NCI-H187 (cell line): ENCODE results near the gene CHD2.

ENCODE experiments used
- DNase-seq, 2 experiments: peaks; one replicate each; lab custom pipeline; 2025; lab: John Stamatoyannopoulos, UW

The CHD2 gene

GRCh38 chr15:92885224-92886041, 14.7 kb upstream of the CHD2 start:
- DNase-seq: no peak

- DNase-seq: no peak
These were observed 14.0 kb upstream of the CHD2 start for GRCh38 chr15:92886042-92886537.

- DNase-seq: no peak
These were observed 13.3 kb upstream of the CHD2 start for GRCh38 chr15:92886815-92887214.

DNA sequence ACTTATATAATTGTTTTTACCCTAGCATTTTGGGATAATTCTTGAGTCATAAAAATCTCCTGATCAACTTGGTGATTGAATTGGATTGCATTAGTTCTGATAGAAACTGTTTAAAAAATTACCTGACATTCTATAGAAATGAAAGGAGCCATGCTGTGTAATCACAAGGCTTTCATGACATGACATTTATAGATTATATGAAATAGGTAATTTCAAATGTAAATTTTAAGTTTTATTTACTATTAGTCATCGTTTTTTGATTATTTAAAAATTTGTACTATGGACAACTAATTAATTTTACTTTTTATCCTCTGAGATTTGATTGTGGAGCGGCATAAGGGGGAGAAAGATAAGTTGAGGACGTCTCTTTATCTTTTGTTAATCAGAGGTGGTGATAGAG, 12.3 kb upstream of the CHD2 start:
- no peak for DNase-seq

DNA sequence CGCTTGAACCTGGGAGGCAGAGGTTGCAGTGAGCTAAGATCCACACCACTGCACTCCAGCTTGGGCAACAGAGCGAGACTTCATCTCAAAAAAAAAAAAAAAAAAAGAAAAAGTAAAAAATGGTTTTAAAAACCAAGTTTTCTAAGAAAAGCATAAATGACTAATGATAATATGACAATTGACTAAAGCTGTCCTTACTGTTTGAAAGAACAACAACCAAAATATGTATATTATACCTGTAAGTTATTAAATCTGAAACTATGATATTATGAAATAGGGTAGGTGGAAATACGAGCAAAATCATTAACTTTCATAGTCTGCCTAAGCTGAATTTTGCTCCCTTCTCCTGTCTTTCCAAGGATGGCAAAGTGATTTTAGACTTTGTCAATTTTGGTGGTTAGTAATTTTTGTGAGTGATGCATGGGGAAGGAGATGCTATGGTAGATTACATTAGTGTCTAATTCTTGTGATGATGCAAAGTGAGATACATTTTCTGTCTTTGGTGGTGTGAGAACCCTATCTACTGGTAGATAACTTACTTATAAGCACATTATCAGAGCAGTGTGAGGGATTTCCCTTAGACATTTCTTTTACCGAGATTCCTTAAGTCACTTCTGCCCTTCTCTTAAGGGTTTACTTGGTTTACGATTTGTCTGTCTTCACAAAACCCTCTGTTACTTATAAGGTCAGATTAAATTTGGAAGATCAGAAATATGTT, 10.6 kb upstream of the CHD2 start:
- no peak for DNase-seq

- no peak for DNase-seq
These were observed 8.5 kb upstream of the CHD2 start for GRCh38 chr15:92891533-92892200.

DNA sequence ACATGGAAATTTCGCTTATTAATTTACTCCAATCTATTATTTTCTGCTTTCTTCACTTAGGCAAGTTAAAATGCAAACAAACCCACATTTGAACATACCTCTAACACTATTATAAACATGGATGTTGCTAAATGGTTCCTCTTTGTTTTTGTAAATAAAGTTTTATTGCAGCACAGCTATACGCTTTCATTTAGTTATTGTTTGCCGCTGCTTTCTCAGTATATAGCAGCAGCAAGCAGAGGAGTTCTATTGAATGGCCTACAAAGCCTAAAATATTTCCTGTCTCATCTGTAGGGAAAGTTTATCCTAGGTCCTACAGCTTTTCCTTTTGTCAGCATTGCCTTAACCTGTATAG, 7.9 kb upstream of the CHD2 start:
- no peak for DNase-seq

DNA sequence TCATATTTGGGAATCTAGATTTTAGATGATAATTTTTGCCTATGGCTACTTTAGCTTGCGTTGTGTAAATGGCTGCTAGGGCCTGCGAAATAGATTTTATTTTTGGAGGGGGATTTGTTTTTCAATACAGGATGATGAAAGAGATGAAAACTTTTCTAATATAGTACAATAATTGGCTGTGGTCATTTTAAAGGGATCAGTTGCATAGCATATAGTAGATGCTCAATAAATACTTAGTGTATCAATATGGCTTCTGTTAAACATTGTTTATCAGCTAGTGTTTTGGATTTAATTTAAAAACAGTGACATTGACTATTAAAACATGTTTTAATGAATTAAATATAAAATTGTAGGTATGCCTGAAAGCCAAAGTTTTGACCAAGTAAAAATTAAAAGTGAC, 6.9 kb upstream of the CHD2 start:
- no peak for DNase-seq

- no peak for DNase-seq
These were observed 3.6 kb upstream of the CHD2 start for GRCh38 chr15:92896561-92896960.

DNA sequence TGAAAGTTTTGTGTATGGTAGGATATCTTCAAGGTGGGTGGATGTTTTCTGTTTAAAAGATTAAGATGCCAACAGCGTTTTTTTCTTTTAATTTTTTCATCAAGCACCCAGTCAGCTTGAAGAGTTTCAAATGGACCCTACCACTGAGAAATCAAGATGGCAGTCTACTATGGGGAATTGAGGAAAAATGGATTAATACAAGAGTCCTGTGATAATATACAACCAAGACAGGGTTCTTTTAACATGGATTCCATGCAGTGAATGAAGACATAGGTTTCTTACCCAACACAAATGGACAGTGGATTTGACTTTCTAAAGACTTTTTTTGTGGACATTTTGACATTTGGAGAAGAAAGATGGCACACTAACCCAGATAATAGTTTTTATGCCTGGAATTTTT, 2.5 kb upstream of the CHD2 start:
- no peak for DNase-seq

- DNase-seq: no peak
These were observed 1.0 kb upstream of the CHD2 start for GRCh38 chr15:92898988-92899582.

DNA sequence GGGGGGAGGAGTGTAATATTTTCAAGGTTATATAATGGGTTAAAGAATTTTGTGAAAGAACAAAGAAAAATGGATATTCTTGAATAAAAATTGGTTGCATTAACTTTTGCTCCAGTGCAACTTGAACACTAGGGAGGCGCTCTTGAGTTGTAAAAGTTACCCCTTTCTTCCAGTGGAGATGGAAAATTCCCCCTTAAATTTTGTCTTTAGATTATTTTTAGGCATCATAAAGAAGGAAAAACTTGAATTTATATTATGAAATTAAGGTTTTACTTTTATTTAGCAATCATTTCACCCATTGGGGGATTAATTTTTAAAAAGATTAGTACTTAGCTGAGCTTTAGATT, 550 bp upstream of the CHD2 start:
- DNase-seq: no peak

GRCh38 chr15:92900731-92901071, 577 bp downstream of the CHD2 start:
- no peak for DNase-seq

DNA sequence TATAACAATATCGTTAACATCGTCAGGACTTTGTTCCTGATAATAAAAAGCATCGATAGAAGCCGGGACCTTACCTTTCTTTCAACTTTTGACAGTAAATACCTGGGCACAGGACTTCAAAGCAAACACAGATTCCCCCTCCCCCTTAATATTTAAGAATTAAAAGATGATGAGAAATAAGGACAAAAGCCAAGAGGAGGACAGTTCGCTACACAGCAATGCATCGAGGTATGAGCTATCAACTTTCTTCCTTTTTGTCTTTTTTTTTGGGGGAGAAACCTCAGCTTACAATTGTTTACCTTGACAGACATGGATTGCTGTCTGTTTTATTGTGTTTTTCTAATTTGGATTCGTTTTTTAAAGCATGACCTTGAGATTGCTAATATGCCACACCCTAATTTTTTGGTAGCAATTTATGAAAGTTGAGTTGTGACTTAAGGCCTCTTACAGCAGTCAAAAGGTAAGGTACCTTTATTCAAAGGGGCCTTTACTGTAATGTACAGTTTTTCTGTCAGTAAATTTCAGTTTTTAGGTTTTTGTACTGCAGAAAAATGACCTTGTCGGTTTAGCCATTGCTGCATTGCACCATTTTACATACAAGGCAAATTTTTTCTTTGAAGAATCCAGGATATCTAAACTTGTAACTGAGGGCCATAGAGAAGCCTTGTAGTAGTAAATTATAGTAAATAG, 1.1 kb downstream of the CHD2 start:
- peak in 1 of 2 experiments; percentile 62 for DNase-seq

GRCh38 chr15:92901995-92902394, 1.9 kb downstream of the CHD2 start:
- DNase-seq: no peak

DNA sequence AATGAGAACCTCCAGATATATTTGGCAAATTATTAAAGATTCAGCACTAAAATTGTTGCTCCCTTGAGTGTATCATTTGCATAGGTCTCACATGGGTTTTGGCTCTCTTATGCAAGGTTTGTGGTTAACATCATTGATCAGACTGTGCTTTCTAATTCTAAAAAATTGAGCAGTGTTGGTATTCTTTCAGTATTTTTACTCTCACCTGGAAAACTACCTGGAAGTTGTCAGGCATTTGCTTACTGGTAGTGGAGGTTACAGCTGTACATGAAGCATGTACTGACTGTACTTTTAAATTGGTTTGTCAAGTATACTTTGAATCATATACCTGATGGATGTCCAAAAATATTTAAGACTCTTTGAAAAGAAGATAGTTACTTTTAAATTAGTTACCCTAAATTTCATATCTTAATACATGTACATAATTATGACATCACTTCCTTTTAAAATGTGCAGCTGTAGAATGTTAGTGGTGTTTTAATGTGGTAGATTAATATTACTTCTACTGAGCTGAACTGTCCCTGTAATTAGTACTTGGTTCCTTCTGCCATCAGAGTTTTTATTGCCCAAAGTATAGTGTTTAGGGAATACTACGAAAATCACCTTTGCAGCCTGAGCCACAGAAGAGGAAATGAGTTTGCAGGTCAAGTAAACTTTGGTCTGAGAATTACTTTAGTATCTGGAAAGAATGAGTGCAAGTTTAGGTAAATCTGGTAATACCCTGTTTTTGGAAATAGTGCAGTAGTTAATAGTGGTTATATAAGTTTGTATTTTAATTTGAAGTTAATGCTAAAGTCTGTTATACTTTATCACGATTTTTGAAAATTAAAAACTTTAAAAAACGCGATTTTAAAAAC, 2.8 kb downstream of the CHD2 start:
- no peak for DNase-seq

DNA sequence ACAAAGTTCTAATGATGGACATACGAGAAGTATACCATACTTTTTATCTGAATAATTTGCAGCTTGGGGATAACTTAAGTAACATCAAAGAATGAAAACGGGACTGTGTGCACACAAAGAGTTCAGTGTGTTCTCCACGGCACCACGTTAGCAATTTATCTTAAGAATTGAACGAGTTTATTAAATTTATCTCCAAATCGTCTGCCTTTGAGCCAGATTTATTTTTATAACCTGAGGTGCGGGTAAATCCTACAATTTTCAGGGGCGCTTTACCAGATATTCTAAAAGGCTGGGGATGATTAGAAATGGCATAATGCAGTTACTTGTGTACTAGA, 3.5 kb downstream of the CHD2 start:
- DNase-seq: no peak

- DNase-seq: peak; percentile 98 to 99
These were observed 4.0 kb downstream of the CHD2 start for GRCh38 chr15:92903966-92904721.

DNA sequence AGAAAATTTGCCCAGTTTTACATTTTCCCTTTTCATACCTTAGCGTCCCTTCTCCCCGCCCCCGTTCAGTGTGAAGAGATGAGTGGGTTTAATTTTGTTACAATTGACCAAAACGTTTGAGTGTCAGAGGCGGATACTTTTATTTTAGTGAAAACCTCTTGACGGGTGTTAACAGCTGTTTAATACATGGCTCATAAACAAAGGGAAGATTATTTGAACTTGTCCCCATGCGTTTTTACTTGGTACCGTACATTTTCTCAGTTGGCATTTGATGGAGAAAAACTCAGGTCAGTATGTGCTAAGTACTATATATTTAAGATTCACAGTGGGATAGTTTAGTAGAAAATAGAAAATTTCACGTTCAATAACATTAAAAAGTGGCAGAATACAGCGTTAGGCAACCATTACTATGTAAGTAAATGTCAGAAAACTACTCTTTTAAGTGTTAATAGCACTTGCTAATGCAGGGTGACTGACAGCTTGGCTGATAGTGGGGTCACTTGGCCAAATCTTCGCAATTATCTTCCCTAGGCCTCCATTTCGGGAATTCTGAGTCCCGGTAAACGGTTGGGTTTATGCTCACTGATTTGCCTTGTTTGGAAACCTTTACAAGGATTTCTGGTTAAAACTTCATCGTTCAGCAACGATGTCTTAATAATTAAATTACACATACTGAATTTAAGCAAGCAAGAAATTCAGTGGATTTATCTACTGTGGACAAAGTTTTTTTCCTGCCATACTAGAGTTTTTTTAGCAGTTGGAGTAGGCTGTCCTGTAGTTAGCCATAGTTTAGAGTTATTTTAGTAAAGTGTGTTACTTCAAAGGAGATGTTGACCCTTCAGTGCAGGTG, 4.8 kb downstream of the CHD2 start:
- DNase-seq: no peak

DNA sequence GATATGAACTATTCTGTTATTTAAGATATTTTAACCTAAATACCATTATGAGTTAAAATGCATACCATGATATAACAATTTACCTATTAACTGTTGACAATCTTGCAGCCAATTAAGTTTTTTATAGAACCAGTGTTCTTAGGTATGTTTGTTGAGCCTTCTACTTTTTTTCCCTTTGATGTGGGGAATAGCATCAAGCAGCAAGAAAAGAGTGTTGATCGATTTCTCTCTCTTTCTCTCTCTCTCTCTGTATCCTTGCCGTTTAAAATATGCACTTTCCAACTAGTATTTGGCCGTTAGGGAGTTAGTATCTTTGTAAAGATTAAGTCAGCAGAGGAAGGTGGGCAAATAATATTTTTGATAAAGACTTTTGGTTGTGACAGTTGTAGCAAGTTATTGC, 5.9 kb downstream of the CHD2 start:
- DNase-seq: no peak
